A673 (cell line): Measurements from ENCODE around the gene GSTT4.

ENCODE experiments used
- CTCF ChIP-seq: fragments of 300-800, 200-600 bp; sonication (generic); conservative IDR thresholded peaks from 2 replicates; pipeline ENCODE4 v1.5.1; 2017; ENCODE audit warnings: low read depth, mild to moderate bottlenecking, antibody characterized with exemption, low read length, moderate library complexity, mixed read lengths
- EZH2 ChIP-seq: fragments of 200-600 bp; sonication (generic); IDR thresholded peaks from 2 replicates; pipeline ENCODE4 v1.6.1; 2017; ENCODE audit warnings: borderline replicate concordance, low read depth, mild to moderate bottlenecking, mixed read lengths, antibody characterized with exemption, low read length; ENCODE audit not compliant: poor library complexity, severe bottlenecking

GRCh38 chr22:24049978-24050377 lies 44.7 kb upstream of the GSTT4 start:
- TF ChIP-seq EZH2, result no peak
- no peak for TF ChIP-seq CTCF
